HG03135 (cell line): Measurements from ENCODE around the gene SPDL1.

Experiments used
- ATAC-seq: cut with Tn5 transposase; IDR thresholded peaks from one replicate; pipeline ENCODE4 v1.9.1; 2021; ENCODE audit warnings: mild to moderate bottlenecking, moderate library complexity; ENCODE audit not compliant: unreplicated experiment

The SPDL1 gene

DNA sequence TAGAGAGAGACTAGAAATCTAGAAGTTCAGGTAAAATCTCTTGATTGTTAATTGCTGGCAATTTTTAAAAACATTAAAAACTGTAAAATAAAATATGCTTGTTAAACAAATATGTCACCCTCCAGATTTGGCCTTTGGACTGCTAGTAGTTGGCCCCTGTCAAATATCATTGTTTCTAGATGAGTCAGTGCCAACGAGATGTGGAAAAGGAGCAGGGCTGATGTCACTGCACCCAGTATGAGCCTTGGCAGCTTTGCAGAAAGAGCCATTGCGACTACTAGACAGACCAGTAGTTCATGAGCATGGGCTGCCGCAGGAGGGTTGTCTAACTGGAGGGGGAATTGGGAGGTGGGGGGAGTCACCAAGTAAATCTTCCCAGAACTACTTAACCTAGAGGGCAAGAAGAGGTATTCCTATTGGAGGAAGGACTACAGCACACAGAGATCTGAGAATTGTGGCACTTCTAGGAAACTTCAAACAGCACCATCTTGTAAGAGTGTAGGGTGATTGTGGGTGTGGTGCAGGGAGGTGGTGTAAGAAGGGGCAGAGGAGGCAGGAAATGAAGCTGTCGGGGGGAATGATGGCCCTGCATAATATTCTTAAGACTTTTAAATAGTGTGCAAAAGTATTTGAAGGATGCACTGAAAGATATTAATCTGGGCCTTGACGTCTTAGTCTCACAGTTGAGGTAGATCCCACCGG lies 46.4 kb downstream of the SPDL1 start:
- ATAC-seq, result no peak

DNA sequence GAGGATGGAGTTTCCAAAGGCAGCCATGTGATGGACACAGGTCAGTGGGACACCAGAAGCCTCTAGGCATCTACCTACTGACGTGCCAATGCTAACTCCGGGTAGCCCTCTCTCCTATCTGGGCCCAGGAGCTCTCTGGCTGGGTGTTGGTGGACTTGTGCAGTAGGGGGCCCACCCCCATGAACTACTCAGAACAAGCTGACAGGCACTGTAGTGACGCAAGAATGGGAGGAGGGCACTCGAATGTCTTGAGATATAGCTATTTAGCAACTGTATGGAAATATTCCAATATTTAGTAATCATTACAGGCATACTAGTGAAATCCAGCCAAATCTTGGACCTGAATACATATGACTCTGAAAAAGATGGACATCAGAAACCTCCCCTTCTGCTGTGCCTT lies 47.8 kb downstream of the SPDL1 start:
- ATAC-seq, result no peak

DNA sequence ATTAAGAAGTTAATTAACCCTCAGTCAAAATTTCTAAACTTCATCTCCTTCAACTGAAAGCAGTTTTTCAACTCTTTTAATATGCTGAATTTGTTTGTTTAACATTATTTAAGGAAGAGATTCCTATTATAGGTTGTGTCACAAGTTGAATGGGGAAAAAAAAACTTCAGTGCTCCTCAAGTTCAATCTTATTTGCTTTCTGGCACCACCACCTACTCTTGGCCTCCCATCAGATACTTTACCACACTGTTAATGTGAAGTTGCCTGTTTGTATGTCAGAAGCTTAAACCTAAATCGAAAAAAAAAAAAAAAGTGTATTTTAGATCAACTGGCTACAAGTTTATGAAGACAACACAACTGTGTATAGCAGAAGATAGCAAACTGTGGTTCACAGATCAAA lies 49.4 kb downstream of the SPDL1 start:
- no peak for ATAC-seq

DNA sequence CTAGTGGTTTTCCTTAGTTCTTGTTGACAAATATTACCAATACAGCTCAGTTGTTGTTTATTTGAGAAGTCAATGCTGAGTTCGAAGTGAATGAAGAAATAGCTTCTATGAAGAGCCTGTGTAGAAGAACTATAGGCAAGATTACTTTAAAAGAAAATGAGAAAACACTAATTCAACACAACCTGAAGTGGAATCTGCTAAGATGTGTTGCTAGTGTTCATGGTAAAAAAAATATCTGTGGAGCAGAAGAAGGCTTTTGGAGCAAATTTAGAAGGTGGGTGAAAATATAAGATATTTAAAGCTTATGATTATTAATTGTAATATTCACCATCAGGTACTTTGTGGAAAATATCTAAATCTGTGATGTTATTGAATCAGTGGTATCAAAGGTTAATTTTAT lies 51.0 kb downstream of the SPDL1 start:
- no peak for ATAC-seq

DNA sequence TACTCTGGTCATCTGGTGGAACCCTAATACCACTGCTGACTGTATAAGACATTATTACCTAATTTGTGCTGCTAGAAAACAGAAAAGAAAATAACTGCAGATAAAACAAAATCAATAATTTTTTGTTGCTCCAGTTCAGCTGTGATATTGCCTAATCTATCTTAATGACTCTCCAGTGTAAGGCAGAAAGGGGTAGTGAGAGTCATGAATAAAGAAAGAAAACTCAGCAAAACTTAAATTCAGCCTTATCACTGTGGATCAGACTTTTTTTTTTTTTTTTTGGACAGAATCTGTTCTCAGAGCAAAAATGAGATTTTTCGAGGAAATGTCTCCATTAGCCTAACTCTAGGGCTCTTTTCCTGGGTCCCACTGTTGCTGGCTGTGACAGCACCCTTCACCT lies 52.4 kb downstream of the SPDL1 start:
- no peak for ATAC-seq

DNA sequence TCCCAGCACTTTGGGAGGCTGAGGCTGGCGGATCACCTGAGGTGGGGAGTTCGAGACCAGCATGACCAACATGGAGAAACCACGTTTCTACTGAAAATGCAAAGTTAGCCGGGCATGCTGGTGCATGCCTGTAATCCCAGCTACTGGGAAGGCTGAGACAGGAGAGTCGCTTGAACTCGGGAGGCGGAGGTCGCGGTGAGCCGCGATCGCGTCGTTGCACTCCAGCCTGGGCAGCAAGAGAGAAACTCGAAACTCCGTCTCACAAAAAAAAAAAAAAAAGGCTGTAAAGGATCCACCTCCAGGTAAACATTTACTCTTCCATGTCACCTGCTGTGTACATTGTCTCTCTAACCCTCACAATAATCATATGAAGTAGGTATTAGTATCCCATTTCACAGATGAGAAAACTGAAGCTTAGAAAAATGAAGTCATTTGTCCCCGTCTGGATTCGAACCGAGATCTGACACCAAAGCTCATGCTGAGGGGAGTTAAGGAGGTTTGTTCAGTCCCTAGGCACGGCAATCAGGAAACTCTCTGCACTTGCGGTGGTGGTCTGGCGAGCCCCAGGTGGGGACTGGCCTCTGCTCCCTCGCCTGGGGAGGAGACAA lies 53.0 kb downstream of the SPDL1 start:
- ATAC-seq, result no peak

DNA sequence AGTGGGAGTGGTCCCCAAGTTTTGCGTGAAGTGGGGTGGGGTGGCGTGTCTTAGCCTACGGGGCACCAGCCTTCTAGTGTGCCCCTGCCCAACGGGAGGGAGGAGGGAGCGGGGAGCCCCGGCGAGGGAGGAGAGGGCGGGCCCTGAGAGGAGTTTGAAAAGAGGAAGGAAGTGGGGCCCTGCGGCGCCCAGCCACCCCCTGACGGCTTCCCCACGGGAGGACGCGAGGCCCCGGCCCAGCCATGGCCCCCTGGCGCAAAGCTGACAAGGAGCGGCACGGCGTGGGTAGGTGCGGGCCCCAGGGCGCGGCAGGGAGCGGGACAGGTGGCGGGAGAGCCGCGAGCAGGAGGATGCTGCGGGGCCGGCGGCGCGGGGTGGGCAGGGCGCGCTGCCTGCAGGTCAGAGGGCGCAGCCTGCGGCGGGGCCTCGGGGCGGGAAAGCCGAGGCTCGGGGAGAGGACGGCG lies 53.5 kb downstream of the SPDL1 start, which contains the start of gene DOCK2:
TSS of gene DOCK2 (plus strand) at position 191 of the 464 bp plus-strand sequence. CDS start at position 243, 52 bp downstream.
- ATAC-seq, result peak; percentile 89

DNA sequence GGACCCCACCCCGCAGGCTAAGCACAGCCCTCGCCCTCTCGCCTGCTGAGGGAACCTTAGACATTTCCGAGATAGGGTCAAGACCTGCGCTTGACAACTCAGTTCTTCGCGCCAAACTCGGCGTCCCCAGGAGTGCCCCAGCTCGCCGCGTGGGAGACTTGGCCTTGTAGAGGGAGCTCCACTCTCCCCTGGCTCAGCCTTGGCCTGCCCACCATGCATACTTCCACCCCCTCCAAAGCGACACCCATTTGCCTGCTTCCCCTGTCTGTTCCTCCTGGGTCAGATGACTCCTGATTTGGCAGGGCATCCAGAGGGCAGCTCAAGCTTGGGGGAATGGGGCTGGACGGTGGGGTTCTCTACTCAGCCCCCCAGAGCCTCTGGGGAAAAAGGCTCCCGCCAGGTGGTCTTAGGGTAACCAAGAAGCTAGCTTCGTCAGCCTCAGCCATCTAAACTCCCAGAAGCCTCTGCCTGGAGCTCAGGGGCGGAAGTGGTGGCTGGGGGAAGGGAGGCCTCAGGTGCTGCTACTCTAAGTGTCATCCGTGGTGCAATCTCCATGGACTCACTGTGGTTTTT lies 54.1 kb downstream of the SPDL1 start:
- peak; percentile 51 for ATAC-seq

DNA sequence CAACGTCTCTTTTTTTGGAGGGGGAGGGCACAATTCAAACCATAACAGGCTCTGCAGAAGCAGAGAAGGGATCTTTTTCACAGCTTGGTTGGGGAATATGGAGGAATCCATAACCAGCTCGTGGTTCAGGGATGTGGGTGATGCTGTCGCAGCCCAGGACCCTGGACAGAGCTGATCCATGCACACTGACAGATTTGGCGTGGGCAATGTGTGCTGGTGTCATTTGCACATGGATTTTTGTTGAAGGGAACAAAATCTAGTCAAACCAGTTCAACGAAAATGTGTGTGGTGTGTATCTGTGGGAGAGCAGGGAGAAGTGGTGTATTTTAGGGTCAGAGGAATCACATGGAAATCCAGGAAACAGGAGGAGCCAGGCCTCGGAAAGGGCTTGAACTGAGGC lies 57.7 kb downstream of the SPDL1 start:
- ATAC-seq, result no peak

DNA sequence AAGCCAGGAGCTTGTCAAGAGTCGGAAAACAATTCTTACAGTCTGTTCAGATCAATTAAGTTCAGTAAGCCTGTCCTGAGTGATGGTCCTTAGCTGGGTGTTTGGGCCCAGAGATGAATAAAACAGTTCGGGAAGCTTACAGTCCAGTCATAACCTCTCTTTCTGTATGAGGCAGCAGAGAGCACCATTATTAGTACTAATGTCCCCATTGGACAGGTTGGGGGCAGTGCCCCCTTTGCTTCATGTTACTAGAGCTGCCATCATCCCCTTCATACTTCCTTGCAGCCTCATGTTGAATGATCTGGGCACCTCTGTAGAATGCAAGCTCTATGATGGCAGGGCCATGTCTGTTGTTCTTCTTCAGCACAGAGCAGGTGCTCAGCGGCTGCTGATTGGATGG lies 63.3 kb downstream of the SPDL1 start:
- no peak for ATAC-seq

DNA sequence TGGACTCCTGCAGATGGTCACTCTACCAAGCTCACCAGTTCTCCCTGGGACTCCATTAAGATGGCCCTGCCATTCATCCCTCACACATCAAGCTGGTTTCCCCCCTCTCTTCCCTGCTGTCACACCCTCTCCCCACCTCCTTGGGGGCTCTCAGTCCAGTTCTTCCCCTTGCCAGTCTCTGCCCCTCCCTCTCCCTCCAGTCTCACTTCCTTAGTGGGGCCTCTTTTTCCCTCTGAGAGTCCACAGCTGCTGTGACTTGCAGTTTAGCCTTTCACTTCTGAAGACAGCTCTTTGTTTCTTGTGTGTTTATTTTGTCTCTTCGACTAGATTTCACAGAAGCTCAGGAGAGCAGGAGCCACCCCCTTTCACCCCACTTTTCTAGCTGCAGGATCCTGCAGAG lies 64.0 kb downstream of the SPDL1 start:
- ATAC-seq, result no peak

DNA sequence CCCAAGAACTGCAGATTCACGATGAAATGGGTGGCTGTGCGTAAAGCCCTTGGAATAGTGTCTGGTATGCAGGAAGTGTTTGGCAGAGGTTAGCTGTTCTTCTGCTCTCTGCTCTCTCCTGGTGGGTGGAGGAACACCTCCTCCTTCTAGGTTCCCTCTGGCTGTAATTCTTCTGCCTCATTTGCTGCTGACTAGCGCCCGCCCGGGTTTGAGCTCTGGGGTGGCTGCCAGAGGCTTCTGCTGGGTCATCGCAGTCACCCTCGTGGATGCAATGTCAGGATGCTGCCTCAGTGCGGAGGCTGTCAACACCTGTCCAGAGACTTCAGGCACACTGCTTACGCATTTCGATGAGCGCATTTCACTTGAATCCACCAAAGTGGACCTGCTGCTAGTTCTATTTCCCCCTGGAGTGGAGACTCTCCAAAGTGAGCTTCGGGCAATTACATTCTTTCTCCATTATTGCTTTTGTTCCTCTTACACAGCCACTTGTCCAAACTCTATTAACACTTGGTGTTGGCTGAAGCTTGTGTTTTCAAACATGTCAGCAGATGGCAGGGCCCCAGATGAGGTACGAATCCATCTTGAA lies 65.2 kb downstream of the SPDL1 start:
- no peak for ATAC-seq

DNA sequence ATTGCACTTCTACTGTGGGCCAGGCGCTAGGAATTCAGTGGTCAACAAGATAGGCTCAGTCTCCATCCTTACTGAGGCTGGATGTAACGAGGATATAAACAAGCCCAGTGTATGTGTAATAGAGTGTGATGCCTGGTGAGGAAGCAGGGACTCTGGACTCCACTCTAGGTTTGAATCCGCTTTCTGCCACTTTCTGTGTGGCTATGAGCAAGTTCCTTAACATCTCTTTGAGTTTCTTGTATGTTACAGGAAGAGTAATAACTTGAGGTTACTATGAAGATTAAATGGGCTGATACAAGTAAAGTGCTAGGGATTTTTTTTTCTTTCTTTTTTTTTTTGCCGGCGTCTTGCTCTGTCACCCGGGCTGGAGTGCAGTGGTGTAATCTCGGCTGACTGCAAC lies 65.9 kb downstream of the SPDL1 start:
- no peak for ATAC-seq

DNA sequence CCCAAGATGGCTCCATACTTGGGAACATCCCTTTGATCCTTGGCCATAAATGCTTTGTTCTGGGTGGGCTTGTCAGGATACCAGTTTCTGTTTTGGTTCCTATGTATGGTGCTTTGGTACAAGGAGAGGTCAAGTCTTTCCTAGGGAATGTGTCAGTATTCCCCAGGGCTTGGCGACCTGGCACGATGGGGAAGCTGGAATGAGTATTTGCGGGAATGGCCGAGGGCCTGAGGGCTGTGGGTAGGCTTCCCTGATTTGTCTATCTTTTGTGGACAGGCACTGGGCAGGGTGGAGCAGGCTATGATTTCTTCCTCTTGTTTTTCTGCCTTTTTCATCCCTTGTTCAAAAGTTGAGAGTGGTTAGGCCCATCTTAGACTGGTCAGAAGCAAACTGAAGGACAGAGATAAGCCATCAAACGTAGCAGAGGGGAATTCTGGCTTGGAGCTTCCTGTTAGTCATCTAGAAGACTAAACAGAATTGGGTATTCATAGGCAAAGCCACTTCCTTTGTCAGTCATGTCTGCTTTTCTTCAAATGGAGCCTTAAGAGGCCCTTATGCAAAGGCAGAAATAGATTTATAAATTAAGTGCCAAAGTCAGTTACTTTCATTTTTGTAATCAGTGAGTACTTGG lies 67.2 kb downstream of the SPDL1 start:
- ATAC-seq, result peak; percentile 56

DNA sequence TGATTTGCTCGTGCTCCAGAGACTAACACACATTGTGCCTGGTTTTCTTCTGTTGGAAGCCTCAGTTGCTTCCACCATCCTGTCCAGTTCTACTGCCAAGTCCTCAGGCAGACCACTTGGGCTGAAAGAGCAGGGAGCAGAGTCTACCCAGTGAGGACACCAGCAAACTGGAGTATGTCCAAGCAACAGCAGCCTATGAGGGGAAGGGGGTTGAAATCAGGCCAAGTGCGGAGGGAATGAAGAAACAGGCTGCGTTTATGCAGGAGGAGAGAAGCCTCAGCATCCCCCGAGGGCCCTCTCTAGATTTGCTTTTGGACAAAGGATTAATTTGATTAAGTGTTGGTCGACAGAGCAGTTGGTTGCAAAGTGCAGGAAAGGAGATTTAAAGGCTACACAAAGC lies 68.0 kb downstream of the SPDL1 start:
- ATAC-seq, result no peak

DNA sequence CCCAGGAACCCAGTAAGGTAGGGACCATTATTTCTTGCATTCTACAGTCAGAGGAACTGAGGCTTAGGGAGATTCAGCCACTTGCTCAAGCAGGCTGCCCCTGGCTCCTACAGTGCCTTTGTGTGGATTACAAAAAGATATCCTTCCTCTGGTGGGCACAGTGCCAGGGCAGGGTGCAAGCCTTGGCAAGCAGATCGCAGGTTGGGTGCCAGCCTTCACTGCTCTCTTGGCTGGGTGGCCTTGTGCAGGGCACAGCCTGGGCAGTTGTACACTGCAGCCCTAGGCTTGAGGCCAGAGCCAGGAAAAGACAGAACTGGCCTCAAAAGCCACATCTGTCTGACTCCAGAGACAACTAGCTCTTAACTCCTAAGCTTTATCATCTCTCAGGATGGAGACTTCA lies 68.5 kb downstream of the SPDL1 start:
- ATAC-seq, result no peak

DNA sequence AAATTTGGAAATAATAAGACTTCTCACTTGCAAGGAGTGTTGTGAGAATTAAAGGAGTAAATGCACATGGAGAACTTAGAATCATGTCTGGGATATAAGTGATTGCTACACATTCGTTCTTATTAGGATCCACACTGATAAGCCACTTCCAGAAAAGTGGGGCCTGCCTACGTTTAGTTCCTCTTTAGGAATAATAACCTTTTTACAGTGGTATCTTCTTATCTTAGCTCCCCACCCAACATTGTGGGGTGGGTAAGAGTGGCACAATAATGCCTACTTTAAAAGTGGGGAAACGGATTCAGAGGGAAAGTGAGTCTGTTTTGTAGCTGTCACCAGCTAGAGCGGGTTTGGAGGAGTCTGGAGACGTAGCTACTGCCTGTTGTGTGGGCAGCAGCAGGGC lies 69.5 kb downstream of the SPDL1 start:
- ATAC-seq, result no peak
